Esophagus squamous epithelium (tissue), 4 donors: ENCODE data around the gene ZNF366.

Experiments
- POLR2A ChIP-seq, 4 donors: fragments of 450-650 bp; IDR thresholded peaks; one replicate each; pipeline ENCODE4 v1.6.1; 2017; ENCODE audit warnings: antibody characterized with exemption in 4 of 4, mild to moderate bottlenecking in 4 of 4, moderate library complexity in 3 of 4
- TF ChIP-seq, protein P1 (sequence below), 6 experiments: fragments of 450-650 bp in 4 of 6; fragments of 200-600 bp in 2 of 6; sonication (generic) in 2 of 6; IDR thresholded peaks; one replicate each; pipeline ENCODE4 v1.5.1; 2016 to 2019; ENCODE audit warnings: antibody characterized with exemption in 6 of 6, mild to moderate bottlenecking in 4 of 6, moderate library complexity in 4 of 6

DNA sequence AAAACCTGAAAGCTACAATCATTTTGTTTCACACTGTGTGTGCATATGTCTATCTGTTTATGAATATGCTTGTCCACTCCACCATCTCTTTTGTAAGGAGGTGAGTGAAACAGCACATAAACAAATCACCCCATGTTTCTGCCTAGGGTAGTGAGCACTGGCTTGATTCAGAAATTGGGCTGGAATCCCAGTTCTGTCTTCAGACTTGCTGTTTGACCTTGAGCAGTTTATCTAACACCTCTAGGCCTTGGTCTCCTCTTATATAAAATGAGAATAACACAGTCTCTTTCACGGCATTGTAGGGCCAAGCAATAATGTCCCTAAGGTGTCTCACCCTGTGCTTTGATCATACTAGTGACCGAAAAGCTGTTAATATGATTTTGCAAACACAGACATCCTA is 61.2 kb downstream of the ZNF366 start:
- no peak for TF ChIP-seq POLR2A (IDR thresholded peaks at IDR 0.05)
- TF ChIP-seq, protein P1, sequence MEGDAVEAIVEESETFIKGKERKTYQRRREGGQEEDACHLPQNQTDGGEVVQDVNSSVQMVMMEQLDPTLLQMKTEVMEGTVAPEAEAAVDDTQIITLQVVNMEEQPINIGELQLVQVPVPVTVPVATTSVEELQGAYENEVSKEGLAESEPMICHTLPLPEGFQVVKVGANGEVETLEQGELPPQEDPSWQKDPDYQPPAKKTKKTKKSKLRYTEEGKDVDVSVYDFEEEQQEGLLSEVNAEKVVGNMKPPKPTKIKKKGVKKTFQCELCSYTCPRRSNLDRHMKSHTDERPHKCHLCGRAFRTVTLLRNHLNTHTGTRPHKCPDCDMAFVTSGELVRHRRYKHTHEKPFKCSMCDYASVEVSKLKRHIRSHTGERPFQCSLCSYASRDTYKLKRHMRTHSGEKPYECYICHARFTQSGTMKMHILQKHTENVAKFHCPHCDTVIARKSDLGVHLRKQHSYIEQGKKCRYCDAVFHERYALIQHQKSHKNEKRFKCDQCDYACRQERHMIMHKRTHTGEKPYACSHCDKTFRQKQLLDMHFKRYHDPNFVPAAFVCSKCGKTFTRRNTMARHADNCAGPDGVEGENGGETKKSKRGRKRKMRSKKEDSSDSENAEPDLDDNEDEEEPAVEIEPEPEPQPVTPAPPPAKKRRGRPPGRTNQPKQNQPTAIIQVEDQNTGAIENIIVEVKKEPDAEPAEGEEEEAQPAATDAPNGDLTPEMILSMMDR (IDR thresholded peaks at IDR 0.05): no peak
